ENCODE results near the gene FAAP100. TPM values are rescaled to one million over a fixed set of nuclear protein-coding genes. Genes with fewer than 3 reads are reported as not detected.
"Not testable (repeated sequence)": the region's sequence is repeated elsewhere in the genome, so short reads cannot be mapped to it uniquely, and the experiment has no call there.

The FAAP100 gene
- total and polyA plus RNA-seq, 5 donors: 12.0 to 15.3 (median 13.0) TPM

DNA sequence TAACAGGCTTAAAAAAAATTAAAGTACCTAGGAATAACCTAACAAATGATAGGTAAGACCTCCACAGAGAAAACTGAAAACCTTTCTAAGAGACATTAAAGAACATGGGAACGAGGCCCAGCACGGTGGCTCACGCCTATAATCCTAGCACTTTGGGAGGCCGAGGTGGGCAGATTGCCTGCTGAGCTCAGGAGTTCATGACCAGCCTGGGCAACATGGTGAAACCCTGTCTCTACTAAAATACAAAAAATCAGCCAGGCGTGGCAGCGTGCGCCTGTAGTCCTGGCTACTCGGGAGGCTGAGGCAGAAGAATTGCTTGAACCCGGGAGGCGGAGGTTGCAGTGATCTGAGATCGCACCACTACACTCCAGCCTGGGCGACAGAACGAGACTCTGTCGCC is 32.6 kb upstream of the FAAP100 start:
- ATAC-seq; H3K4me3 ChIP-seq (ENCODE audit: low read length); H3K4me1 ChIP-seq (ENCODE audit: control insufficient read depth, insufficient read depth, low read length); H3K9me3 ChIP-seq (ENCODE audit: control insufficient read depth, low read length); intact Hi-C loops (cut with DNase I); H3K27me3 ChIP-seq (ENCODE audit: control insufficient read depth, insufficient read depth); H3K27ac ChIP-seq (ENCODE audit: low read length): not testable (repeated sequence)
- 94% methylated on average over 14 of the region's 14 CpGs for WGBS
- peak in 1 of 3 donors; percentile 19 for DNase-seq

DNA sequence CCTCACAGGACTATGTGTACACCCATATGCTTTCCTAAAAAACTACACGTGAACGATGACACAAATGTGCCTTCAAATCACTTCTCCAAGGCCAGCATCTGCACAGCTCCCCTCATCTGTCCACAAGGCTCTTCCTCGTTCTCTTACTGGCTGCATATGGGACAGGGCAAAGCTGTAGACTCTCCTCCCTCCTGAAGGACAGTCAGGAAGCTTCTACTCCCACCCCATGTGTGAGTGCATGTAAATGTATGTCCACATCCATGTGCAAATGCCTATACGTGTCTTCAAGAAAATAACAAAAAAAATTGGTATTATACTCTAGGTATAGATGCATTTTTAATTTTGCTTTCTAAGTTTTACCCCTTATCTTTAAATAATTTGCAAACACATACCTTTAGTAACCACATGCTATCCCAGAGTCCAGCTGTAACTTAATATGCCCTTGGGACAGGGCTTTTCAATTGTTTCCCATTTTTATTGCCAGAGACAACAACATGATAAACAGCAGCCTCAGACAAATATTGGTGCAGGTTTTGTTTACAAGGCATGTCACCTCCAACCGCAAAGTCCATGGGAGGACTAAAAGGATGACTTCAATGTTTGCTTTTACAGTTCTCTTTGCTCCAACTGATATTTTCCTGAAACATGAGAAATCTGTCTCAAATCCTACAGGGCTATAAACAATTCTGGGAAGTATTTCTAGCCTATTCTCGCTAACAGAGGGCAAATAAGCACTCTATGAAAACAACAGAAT is 31.6 kb upstream of the FAAP100 start:
- ATAC-seq (no peak), DNase-seq (no peak)
- Histone ChIP-seq H3K4me3 (ENCODE audit: low read length) (no peak overlapping the region), H3K9me3 (ENCODE audit: control insufficient read depth, low read length) (no peaks in the 10 kb centered on the region), H3K27me3 (ENCODE audit: control insufficient read depth, insufficient read depth) (no peaks in the 10 kb centered on the region), H3K4me1 (ENCODE audit: control insufficient read depth, insufficient read depth, low read length) (no peaks in the 10 kb centered on the region), H3K27ac (ENCODE audit: low read length) (no peak overlapping the region)
- intact Hi-C loops (cut with DNase I): no loop called here
- WGBS: 92% methylated on average over 6 of the region's 6 CpGs

DNA sequence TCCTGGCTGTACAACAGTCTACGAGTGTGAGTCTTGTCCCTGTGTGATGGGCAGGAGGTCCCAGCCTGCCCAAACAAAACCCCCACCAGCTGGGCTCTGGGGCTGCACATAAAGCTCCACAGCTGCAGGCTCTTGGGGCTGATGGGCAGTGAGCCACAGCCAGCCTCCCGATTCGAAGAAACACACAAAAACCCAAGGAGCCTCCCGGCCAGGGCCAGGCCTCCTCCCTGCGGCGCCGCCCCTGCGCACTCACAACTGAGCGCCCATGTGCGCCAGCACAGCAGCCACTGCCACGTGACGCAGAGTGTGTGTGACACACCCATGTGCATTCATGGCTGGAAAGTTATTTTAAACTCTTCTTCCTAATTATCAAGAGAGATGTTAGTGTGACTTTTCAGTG is 30.6 kb upstream of the FAAP100 start:
- WGBS: 89% methylated on average over 12 of the region's 12 CpGs
- Histone ChIP-seq H3K9me3 (ENCODE audit: control insufficient read depth, low read length) (no peaks in the 10 kb centered on the region), H3K4me3 (ENCODE audit: low read length) (no peak overlapping the region), H3K27me3 (ENCODE audit: control insufficient read depth, insufficient read depth) (no peaks in the 10 kb centered on the region), H3K4me1 (ENCODE audit: control insufficient read depth, insufficient read depth, low read length) (no peaks in the 10 kb centered on the region), H3K27ac (ENCODE audit: low read length) (no peak overlapping the region)
- peak in 1 of 3 donors; percentile 23 for DNase-seq
- no peak for ATAC-seq
- intact Hi-C loops (cut with DNase I): no loop called here

DNA sequence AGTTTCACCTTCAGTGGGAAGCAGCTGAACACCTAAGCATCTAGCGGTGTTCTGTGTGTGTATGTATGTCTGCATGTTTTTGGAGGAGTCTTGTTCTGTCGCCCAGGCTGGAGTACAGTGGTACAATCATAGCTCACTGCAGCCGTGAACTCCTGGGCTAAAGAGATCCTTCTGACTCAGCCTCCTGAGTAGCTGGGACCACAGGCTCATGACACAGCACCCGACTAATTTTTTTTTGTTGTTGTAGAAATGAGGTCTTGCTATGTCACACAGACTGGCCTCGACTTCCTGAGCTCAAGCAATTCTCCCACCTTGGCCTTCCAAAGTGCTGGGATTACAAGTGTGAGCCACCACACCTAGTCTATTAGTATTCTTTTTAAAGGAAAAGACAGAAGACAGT is 30.2 kb upstream of the FAAP100 start:
- Histone ChIP-seq H3K27me3 (ENCODE audit: control insufficient read depth, insufficient read depth) (no peaks in the 10 kb centered on the region), H3K27ac (ENCODE audit: low read length) (no peak overlapping the region), H3K4me3 (ENCODE audit: low read length) (no peak overlapping the region), H3K4me1 (ENCODE audit: control insufficient read depth, insufficient read depth, low read length) (no peaks in the 10 kb centered on the region), H3K9me3 (ENCODE audit: control insufficient read depth, low read length) (no peaks in the 10 kb centered on the region)
- ATAC-seq (no peak), DNase-seq (no peak)
- intact Hi-C loops (cut with DNase I): no loop called here
- WGBS: 90% methylated on average over 5 of the region's 5 CpGs

DNA sequence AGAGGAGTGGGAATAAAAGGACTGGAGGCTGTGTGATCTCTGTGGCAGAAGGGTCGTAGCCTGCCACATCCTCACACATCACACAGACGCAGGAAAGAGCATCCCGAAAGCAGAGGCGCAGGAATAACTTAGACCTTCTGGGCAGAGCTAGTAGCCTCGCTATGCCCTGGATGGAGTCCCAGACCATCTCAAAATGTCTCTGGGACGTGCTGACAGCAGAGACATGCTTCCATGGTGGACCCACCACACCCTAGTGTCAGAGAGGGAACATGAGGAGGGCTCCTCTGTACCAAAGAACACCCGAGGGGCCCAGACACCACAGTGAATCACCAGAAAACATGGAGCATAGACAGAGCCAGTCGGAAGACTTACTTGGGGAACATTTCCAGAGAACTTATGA is 29.6 kb upstream of the FAAP100 start:
- Histone ChIP-seq H3K4me1 (ENCODE audit: control insufficient read depth, insufficient read depth, low read length) (peaks cover 2% of the 10 kb centered on the region), H3K27ac (ENCODE audit: low read length) (no peak overlapping the region), H3K27me3 (ENCODE audit: control insufficient read depth, insufficient read depth) (no peaks in the 10 kb centered on the region), H3K4me3 (ENCODE audit: low read length) (no peak overlapping the region), H3K9me3 (ENCODE audit: control insufficient read depth, low read length) (no peaks in the 10 kb centered on the region)
- intact Hi-C loops (cut with DNase I): no loop called here
- ATAC-seq: no peak
- peak in 1 of 3 donors; percentile 30 for DNase-seq
- 70% methylated on average over 8 of the region's 8 CpGs for WGBS

DNA sequence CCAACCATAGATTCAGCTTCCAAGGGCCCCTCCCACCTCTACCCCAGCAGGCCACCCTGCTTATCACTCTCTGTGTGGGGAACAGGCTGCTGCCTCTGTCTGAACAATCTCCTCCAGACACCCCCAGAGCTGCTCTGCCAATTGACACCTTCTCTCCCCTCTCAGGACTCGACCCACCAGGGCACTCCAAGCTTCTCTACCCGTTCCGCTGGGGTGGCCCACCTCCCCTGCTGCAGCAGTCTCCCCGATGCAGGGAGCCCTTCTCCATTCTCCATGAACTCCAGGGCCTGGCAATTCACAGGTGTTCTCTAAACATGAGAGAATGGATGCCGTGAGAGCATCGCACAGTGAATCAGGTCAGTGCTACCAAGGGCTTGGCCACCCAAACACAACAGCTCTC is 28.3 kb upstream of the FAAP100 start:
- 67% methylated on average over 6 of the region's 6 CpGs for WGBS
- Histone ChIP-seq H3K27me3 (ENCODE audit: control insufficient read depth, insufficient read depth) (no peaks in the 10 kb centered on the region), H3K27ac (ENCODE audit: low read length) (no peak overlapping the region), H3K4me3 (ENCODE audit: low read length) (no peak overlapping the region), H3K4me1 (ENCODE audit: control insufficient read depth, insufficient read depth, low read length) (peaks cover 3% of the 10 kb centered on the region), H3K9me3 (ENCODE audit: control insufficient read depth, low read length) (no peaks in the 10 kb centered on the region)
- peak; percentile 4 to 9 for ATAC-seq
- intact Hi-C loops (cut with DNase I): no loop called here
- DNase-seq: peak in 1 of 3 donors; percentile 38

DNA sequence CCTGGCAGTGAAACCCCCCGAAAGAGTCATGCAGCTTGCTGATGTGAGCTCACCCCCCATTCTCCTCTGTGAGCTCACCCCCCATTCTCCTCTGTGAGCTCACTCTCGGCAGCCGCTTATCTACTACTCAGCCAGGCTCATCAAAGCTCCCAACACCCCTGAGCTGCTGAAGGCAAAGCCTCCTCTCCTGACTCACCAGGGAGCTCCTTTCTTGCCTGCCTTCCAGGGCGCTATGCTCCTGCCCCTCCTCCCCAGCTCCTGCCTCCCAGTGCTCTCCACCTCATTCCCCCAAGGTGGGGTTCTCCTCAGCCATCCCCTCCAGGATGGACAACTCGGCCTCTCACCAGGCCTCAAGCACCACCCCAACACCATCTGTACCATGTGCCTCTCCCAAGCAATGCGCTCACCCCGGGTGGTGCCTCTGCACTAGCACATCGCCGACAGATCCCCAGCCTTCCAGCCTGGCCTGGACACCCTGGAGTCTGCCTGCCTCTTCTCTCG is 27.7 kb upstream of the FAAP100 start:
- Histone ChIP-seq H3K4me1 (ENCODE audit: control insufficient read depth, insufficient read depth, low read length) (peaks cover 3% of the 10 kb centered on the region), H3K27ac (ENCODE audit: low read length) (no peak overlapping the region), H3K27me3 (ENCODE audit: control insufficient read depth, insufficient read depth) (no peaks in the 10 kb centered on the region), H3K9me3 (ENCODE audit: control insufficient read depth, low read length) (no peaks in the 10 kb centered on the region), H3K4me3 (ENCODE audit: low read length) (no peak overlapping the region)
- DNase-seq (peak in 1 of 3 donors; percentile 48), ATAC-seq (peak; percentile 50 to 57)
- intact Hi-C loops (cut with DNase I): no loop called here
- 66% methylated on average over 10 of the region's 10 CpGs for WGBS

DNA sequence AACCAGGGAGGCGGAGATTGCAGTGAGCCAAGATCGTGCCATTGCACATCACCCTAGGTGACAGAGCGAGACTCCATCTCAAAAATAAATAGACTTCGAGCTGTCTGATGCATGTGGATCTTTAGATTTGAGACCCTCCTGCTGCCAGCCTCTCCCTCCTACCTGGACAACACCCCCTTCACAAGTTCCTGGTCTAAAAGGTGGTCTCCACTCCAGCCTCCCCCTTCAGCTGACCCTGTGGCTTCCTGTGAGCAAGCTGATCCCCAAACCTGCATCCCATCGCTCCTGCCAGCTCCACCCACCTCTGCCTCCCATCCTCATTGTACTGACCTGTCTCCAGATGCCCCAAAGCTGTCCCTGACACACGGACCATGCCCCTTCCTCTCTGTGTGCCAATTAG is 27.1 kb upstream of the FAAP100 start:
- Histone ChIP-seq H3K4me1 (ENCODE audit: control insufficient read depth, insufficient read depth, low read length) (peaks cover 3% of the 10 kb centered on the region), H3K9me3 (ENCODE audit: control insufficient read depth, low read length) (no peaks in the 10 kb centered on the region), H3K4me3 (ENCODE audit: low read length) (no peak overlapping the region), H3K27ac (ENCODE audit: low read length) (no peak overlapping the region), H3K27me3 (ENCODE audit: control insufficient read depth, insufficient read depth) (no peaks in the 10 kb centered on the region)
- peak in 1 of 3 donors; percentile 21 for DNase-seq
- no peak for ATAC-seq
- intact Hi-C loops (cut with DNase I): no loop called here
- 86% methylated on average over 6 of the region's 6 CpGs for WGBS

DNA sequence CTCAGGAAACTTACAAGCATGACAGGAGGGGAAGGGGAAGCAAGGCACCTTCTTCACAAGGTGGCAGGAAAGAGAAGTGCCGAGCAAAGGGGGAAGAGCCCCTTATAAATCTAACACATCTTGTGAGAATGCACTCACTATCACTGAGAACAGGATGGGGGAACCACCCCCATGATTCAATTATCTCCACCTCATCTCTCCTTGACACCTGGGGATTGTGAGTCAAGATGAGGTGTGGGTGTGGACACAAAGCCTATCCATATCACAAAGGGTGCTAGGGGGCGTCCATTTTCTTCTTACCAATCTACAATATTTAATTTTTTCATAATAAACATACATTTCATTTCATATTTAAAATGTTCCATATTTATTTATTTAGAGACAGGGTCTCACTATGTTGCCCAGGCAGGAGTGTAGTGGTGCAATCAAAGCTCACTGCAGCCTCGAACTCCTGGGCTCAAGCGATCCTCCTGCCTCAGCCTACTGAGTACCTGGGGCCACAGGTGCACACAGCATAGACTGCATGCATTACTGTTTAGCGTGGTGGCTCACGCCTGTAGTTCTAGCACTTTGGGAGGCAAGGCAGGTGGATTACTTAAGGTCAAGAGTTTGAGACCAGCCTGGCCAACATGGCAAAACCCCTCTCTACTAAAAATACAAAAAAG is 26.5 kb upstream of the FAAP100 start:
- DNase-seq (peak in 1 of 3 donors; percentile 6), ATAC-seq (no peak)
- H3K9me3 ChIP-seq (ENCODE audit: control insufficient read depth, low read length): no peaks in the 10 kb centered on the region
- 95% methylated on average over 6 of the region's 6 CpGs for WGBS
- no peaks in the 10 kb centered on the region for H3K27me3 ChIP-seq (ENCODE audit: control insufficient read depth, insufficient read depth)
- no peak overlapping the region for H3K4me3 ChIP-seq (ENCODE audit: low read length)
- H3K4me1 ChIP-seq (ENCODE audit: control insufficient read depth, insufficient read depth, low read length): peaks cover 3% of the 10 kb centered on the region
- no peak overlapping the region for H3K27ac ChIP-seq (ENCODE audit: low read length)
- intact Hi-C loops (cut with DNase I): no loop called here

DNA sequence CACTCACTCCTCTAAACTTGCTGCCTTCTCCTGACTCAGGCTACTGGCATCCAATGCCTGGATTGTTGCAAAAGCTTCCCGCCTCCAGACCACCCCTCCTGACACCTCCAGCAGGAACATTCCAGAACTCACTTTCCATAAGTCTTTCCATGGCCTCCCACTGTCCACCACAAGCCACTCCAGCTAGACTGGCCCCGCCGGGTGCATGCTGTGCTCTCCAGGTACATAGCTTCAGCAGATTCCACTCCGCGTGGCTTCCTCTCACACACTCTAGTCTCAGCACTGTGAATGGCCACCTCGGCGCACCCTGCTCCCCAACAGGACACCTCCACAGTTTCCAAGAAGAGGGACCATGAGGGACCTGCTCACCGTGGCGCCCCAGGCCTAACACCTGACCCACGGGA is 25.9 kb upstream of the FAAP100 start:
- H3K4me1 ChIP-seq (ENCODE audit: control insufficient read depth, insufficient read depth, low read length): peaks cover 3% of the 10 kb centered on the region
- H3K27ac ChIP-seq (ENCODE audit: low read length): no peak overlapping the region
- 93% methylated on average over 10 of the region's 10 CpGs for WGBS
- ATAC-seq (no peak), DNase-seq (peak in 1 of 3 donors; percentile 26)
- H3K9me3 ChIP-seq (ENCODE audit: control insufficient read depth, low read length): no peaks in the 10 kb centered on the region
- no peak overlapping the region for H3K4me3 ChIP-seq (ENCODE audit: low read length)
- intact Hi-C loops (cut with DNase I): no loop called here
- H3K27me3 ChIP-seq (ENCODE audit: control insufficient read depth, insufficient read depth): no peaks in the 10 kb centered on the region

DNA sequence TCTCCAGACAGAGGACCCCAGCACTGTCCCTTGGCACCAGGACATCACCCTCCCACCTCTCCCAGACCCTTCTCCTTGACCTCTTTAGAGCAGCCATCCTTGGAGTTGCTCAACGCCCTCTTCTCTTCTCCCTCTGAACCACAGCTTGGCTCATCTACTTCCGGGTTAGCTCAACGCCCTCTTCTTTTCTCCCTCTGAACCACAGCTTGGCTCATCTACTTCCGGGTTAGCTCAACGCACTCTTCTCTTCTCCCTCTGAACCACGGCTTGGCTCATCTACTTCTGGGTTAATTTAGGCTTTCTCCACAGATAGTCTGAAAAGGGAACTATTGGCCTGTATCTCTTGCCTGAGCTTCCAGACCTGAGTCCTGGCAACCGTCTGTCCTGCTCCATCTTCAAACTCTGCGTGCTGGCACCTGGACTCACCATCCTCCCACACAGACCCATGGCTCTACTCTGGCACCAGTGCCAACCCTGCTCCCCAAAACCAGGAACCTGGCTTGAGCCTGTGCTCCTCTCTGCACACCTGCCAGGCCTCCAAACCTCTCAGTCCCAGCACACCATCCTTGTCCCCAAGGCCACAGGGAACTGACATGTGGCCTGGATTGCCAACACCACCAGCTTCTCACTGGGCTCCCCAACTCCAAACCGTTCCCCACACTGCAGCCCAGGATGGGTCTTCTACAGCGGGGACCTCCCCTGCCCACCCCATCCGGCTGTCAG is 25.3 kb upstream of the FAAP100 start:
- Histone ChIP-seq H3K4me3 (ENCODE audit: low read length) (no peak overlapping the region), H3K4me1 (ENCODE audit: control insufficient read depth, insufficient read depth, low read length) (peaks cover 3% of the 10 kb centered on the region), H3K9me3 (ENCODE audit: control insufficient read depth, low read length) (no peaks in the 10 kb centered on the region), H3K27ac (ENCODE audit: low read length) (no peak overlapping the region), H3K27me3 (ENCODE audit: control insufficient read depth, insufficient read depth) (no peaks in the 10 kb centered on the region)
- ATAC-seq (peak; percentile 6 to 7), DNase-seq (peak in 1 of 3 donors; percentile 23)
- intact Hi-C loops (cut with DNase I): no loop called here
- 75% methylated on average over 11 of the region's 11 CpGs for WGBS

Data from right cardiac atrium (tissue), 5 donors.